Hypothalamus (tissue), 51 donors: ENCODE measurements around the gene OSTM1.

ENCODE experiments used
- DNase-seq, 51 donors: peaks; one replicate each; lab custom pipeline; 2025; lab: John Stamatoyannopoulos, UW

The OSTM1 gene

DNA sequence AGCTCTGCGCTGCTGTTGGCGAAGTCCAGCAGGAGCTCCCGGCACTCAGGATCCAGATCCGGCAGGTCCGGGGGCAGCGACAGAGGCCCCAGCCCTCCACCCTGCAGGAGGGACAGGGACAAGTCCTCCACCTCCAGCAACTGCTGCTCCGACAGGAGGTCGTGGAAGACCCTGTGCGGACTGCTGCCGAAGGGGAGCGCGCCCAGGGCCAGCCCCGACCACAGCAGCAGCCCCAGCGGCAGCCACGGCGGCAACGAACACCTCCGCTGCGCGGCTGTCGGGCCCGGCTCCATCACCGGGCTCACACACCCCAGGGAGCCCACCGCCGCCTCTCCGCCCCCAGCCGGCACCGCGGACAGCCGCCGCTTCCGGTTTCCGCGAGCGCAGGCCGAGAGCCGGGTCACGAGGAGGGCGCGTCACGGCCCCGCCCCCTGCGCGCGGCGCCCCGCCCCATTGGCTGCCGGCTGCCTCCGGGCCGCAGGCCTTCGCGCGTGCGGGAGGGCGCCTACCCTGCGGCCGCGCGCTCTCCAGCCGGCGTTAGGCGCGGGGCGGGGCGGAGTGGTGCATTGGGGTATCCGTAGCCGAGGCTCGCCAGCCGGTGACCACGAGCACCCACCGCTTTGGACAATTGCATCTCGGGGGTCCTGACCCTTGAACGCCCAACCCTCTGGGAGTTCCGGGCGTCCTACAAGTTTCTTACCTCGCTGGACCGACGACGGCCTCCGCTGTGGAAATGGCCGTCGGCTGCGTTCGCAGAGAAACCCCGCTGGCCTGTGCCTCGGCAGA is at the start of gene OSTM1:
Gene OSTM1, minus strand, starts transcription at position 383 of the 786 bp plus-strand sequence. Its CDS starts 90 bp downstream, at position 293.
- DNase-seq, result peak; percentile 34 to 96 (median 83)

GRCh38 chr6:108123946-108124345 is 49.4 kb upstream of the OSTM1 start:
- DNase-seq, result no peak

DNA sequence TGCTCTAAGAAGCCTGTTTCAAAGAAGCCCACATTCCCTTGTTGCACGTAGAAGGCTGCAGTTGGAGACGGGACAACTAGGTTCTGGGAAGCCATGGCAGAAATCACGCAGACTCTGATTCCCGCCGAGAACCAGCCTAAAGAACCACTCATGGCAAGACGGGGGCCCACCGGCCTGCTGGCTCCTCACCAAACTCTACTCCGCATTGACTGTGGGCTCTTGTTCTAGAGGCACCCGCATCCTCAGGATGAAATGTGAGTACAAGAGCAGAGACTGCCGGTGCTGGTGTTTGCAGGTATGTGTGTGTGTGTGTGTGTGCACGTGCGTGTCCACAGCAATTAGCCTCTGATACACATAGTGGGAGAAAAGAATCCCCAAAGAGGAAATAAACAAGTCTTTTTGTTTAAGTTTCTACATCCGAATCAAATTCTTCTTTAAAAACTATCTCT is 49.0 kb upstream of the OSTM1 start:
- DNase-seq, result no peak

DNA sequence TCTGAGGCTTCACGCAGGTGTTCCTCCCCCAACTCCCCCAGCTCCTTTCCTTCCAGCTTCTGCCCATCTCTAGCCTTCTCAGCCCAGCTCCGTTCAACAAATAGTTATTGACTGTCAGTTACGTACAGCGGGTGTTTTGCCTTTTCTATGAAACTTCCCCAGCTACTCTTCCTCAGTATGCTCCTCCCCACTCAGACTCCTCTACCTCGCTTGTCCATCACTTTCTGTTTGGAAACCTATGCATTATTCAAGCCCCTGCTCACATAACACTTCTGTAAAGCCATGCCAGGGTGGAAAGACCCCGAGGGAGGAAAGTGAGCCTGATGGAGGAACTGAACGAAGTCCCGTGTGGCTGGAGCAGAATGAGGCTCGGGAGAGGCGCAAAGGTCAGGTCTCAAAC is 47.1 kb upstream of the OSTM1 start:
- DNase-seq, result no peak

GRCh38 chr6:108120311-108120710 is 45.8 kb upstream of the OSTM1 start:
- peak in 3 of 51 donors; percentile 9 to 18 (median 18) for DNase-seq

- no peak for DNase-seq
Observed at GRCh38 chr6:108119769-108120141, 45.2 kb upstream of the OSTM1 start.

GRCh38 chr6:108118810-108119768 is 44.5 kb upstream of the OSTM1 start:
- no peak for DNase-seq

DNA sequence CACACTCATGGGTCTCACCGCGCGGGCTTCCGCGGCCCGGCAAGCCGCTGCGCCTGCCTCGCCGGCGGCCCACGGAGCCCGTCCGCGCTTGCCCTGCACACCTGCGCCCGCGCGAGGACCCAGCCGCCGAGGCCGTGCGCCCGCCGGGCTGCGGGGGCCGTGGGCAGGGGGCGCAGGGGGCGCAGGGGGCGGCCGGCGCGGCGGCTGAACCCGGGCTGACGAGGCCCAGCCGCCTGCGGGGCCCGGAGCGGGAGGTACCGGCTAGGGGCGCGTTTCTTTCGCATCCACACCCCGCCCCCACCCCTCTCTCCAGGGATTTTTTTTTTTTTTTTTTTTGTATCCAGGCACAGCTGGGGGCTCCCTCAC is 43.8 kb upstream of the OSTM1 start:
- DNase-seq, result no peak

- DNase-seq, result peak in 2 of 51 donors; percentile 17 to 27
Observed at GRCh38 chr6:108117427-108118358, 43.2 kb upstream of the OSTM1 start.

DNA sequence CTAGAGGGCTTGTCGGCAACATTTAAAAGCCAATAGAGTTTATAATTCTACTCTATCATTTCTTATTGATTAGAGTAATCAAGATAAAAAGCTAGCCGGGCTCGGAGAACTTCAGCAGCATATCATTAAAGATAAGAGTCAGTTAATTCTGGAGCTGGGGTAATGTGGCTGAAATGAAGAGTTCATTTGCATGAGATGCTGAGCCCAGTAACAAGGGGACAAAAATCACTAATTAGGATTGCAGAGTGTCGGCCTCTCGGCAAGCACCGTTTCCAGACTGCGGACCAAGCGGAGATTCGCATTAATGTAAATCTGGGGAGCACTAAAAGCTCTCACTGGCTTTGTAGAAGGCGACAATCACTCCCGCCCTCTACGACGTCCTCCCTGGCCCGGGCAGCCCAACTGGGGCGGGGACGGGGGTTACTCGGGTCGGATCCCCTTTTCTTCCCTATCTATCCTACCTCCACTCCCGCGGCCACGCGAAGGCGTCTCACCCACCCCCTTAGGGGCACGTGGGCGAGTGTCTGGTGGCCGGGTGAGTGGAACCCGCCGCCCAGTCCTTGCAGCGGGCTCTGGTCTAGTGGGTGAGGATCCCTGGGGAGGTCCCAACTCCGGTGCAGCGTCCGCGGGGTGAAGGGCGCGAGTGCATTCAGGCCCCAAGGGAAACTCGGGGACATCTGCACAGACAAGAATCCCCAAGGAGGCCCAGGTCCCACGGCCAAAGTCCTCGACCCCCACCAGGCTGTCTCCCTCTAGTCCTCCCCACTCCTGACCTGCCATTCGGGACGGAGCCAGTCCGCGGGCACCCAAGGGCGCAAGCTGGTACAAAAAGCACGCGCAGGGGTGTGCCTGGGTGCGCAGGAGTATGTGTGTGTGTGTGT is 42.2 kb upstream of the OSTM1 start:
- no peak for DNase-seq

- DNase-seq, result peak in 4 of 51 donors; percentile 10 to 33 (median 18)
Observed at GRCh38 chr6:108115598-108116058, 41.1 kb upstream of the OSTM1 start.

DNA sequence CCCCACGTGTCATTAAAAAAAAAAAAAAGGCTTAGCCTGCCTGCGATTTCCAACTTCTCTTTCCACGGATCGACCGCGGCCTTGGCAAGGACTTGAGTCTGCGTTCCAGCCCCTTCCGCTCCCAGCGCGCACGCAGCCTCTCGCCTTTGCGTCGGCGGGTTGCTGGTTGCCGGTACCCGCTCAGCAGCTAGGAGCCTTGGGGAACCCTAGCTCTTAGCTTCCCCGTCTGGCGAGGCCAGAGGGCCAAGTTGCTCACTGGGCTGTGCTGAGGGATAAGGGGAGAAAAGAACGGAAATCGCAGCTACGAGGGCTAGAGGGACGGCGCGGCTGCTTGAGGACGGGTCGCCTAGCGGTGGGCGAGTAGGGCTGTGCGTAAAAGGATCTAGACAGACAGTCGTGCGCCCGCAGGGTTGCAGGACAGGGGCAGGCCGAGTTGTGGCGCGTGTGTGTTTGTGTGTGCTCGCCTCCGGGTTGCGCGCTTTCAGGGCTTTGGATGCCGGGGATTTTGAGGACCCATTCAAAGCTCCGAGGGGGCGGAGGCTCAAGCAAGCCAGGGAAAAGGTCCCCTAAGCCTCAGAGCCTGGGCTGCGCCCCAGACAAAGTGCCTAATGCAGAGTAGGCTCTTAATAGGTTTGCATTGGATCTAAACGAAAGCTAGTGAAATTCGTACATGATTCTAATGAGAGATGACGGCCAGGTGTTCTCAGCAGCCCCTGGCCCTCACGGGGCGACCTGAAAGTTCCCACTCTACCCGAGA is 40.5 kb upstream of the OSTM1 start:
- peak in 16 of 51 donors; percentile 8 to 54 (median 34) for DNase-seq

DNA sequence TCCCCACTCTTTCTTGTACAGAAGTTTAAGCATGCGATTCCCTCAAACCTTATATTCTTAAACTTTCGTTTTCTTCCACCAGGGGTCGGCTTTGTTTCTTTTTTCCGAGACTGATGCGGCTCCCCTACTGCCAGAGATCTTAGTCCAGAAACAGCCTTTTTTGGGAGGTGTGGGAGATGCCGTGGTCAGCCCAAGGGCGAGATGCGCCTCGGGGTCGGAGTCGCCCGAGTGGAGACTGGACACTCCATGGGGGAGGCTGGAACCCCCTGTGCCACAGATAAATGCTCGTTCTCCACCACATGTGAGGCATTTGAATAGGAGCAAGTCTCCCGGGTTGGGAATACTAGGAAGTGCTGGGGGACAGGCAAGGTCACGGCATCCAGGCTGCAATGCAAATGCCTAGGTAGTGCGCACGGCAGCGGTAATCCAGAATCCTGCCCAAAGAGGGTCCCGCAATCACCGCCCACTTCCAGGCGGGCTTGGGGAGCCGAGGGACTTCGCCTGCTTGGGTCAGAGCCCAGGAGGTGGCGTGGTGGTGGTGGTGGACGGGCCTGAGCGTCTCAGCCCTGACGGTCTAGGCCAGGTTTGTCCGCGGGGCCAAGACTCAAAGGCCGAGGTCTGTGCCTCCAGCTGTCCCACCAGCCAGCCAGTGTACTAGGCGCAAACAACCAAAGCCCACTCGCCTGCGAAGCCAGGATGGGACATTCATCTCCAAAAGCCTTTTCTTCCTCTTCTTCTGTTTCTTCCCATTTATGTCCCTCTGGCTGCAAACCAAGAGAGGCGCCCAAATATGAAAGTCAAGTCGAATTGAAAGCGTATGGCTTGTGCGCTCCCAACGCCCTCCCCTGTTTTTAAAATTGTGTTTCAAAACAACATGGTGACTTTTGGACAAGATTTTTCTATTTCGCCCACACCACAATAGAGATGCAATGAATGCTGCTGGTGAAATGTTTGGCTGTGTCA is 39.3 kb upstream of the OSTM1 start:
- DNase-seq, result peak in 10 of 51 donors; percentile 4 to 77 (median 14)

DNA sequence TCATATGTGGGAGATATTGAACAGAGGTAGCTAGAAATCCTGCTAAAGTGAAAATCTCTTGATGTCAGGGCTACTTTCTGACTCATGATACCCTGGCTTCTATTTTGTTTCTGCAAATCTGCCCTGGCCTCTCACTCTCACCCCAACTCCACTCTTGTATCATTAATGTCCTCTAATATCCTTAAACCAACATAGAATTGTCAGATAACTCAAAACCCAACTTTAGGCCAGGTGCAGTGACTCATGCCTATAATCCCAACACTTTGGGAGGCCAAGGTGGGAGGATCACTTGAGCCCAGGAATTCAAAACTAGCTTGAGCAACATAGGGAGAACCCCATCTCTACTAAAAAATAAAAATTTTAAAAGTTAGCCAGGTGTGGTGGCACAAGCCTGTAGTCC is 33.8 kb upstream of the OSTM1 start:
- DNase-seq, result no peak

GRCh38 chr6:108107102-108107501 is 32.6 kb upstream of the OSTM1 start:
- no peak for DNase-seq

DNA sequence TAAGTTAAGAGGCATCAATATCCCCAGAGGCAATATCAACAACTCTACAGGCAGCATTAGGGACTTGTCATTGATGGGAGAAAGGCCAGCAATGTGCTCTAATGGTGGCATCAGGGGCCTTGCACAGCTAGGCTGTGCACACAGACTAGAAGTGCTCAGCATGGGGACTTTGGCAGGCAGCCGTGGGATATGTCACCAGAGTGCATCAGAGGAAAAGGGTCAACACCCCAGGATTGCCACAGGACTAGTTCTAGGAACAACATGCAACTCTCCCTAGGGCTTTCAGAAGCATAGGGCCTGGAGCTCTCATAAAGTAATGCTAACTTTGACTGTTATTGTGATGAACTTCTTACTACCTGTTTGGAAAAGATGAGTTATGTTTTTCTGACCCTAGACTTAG is 32.2 kb upstream of the OSTM1 start:
- DNase-seq, result no peak

GRCh38 chr6:108106261-108106660 is 31.7 kb upstream of the OSTM1 start:
- no peak for DNase-seq
